Stomach (tissue), 4 donors: ENCODE results near the gene PCDHGC3.

ENCODE experiments used
- CTCF ChIP-seq, 7 experiments: fragments of 450-650 bp in 4 of 7; fragments of 200-600 bp in 3 of 7; sonication (generic) in 3 of 7; IDR thresholded peaks; one replicate each; pipeline ENCODE4 v1.5.1; 2016 to 2019; ENCODE audit warnings: antibody characterized with exemption in 7 of 7, control low read depth in 2 of 7, mild to moderate bottlenecking in 1 of 7
- EP300 ChIP-seq: sonication (generic); formaldehyde crosslinking; IDR thresholded peaks from one replicate; pipeline ENCODE4 v1.6.1; 2017; ENCODE audit warnings: antibody characterized with exemption
- POLR2A ChIP-seq, 4 donors: fragments of 450-650 bp; IDR thresholded peaks; one replicate each; pipeline ENCODE4 v1.6.1; 2016; ENCODE audit warnings: antibody characterized with exemption in 4 of 4, control low read depth in 2 of 4, mild to moderate bottlenecking in 1 of 4, moderate library complexity in 1 of 4
- POLR2AphosphoS5 ChIP-seq, 3 donors: sonication (generic); formaldehyde crosslinking; IDR thresholded peaks; one replicate each; pipeline ENCODE4 v1.6.1; 2016; ENCODE audit warnings: antibody characterized with exemption in 3 of 3

- TF ChIP-seq CTCF (IDR thresholded peaks at IDR 0.05) (no peak), POLR2A (IDR thresholded peaks at IDR 0.05) (no peak), EP300 (no peak), POLR2AphosphoS5 (IDR thresholded peaks at IDR 0.05) (no peak)
These were observed 34.1 kb upstream of the PCDHGC3 start for GRCh38 chr5:141441571-141442170.
